Left forelimb (tissue), 1 donor: ENCODE results near the gene SLC9C2.
"Not testable (repeated sequence)": the region's sequence is repeated elsewhere in the genome, so short reads cannot be mapped to it uniquely, and the experiment has no call there.

Experiments
- DNase-seq: peaks from one replicate; pipeline ENCODE4 v3.0.0-alpha.2; 2018; ENCODE audit warnings: low spot score

The SLC9C2 gene

GRCh38 chr1:173525926-173526325, 76.9 kb downstream of the SLC9C2 start:
- no peak for DNase-seq

- DNase-seq = no peak
Observed at GRCh38 chr1:173523329-173523728, 79.5 kb downstream of the SLC9C2 start.

- no peak for DNase-seq
Observed at GRCh38 chr1:173520799-173521198, 82.1 kb downstream of the SLC9C2 start.

- not testable (repeated sequence) for DNase-seq
Observed at GRCh38 chr1:173514503-173514902, 88.4 kb downstream of the SLC9C2 start.

- no peak for DNase-seq
Observed at GRCh38 chr1:173509797-173510196, 93.1 kb downstream of the SLC9C2 start.

- DNase-seq = no peak
Observed at GRCh38 chr1:173508541-173508940, 94.3 kb downstream of the SLC9C2 start.

- DNase-seq = no peak
Observed at GRCh38 chr1:173507847-173508209, 95.0 kb downstream of the SLC9C2 start.

GRCh38 chr1:173507205-173507846, 95.5 kb downstream of the SLC9C2 start:
- DNase-seq = no peak

- DNase-seq = no peak
Observed at GRCh38 chr1:173506437-173506836, 96.4 kb downstream of the SLC9C2 start.

GRCh38 chr1:173505391-173505790, 97.5 kb downstream of the SLC9C2 start:
- no peak for DNase-seq

GRCh38 chr1:173504268-173504667, 98.6 kb downstream of the SLC9C2 start:
- no peak for DNase-seq

GRCh38 chr1:173503391-173503790, 99.5 kb downstream of the SLC9C2 start:
- no peak for DNase-seq

- DNase-seq = no peak
Observed at GRCh38 chr1:173502104-173502503, 100.8 kb downstream of the SLC9C2 start.

- no peak for DNase-seq
Observed at GRCh38 chr1:173499729-173500128, 103.1 kb downstream of the SLC9C2 start.

GRCh38 chr1:173496757-173497320, 106.0 kb downstream of the SLC9C2 start:
- no peak for DNase-seq

- no peak for DNase-seq
Observed at GRCh38 chr1:173495609-173496267, 107.1 kb downstream of the SLC9C2 start.

GRCh38 chr1:173493125-173493524, 109.7 kb downstream of the SLC9C2 start:
- not testable (repeated sequence) for DNase-seq

- DNase-seq = no peak
Observed at GRCh38 chr1:173491508-173491907, 111.4 kb downstream of the SLC9C2 start.

- DNase-seq = no peak
Observed at GRCh38 chr1:173489929-173490328, 112.9 kb downstream of the SLC9C2 start.

- no peak for DNase-seq
Observed at GRCh38 chr1:173489149-173489600, 113.7 kb downstream of the SLC9C2 start.

- DNase-seq = no peak
Observed at GRCh38 chr1:173488001-173488400, 114.9 kb downstream of the SLC9C2 start.

- no peak for DNase-seq
Observed at GRCh38 chr1:173485401-173485800, 117.5 kb downstream of the SLC9C2 start.

GRCh38 chr1:173484276-173484675, 118.6 kb downstream of the SLC9C2 start:
- no peak for DNase-seq

GRCh38 chr1:173482683-173483082, 120.2 kb downstream of the SLC9C2 start:
- no peak for DNase-seq
